ENCODE results near the gene C4orf54.

DNA sequence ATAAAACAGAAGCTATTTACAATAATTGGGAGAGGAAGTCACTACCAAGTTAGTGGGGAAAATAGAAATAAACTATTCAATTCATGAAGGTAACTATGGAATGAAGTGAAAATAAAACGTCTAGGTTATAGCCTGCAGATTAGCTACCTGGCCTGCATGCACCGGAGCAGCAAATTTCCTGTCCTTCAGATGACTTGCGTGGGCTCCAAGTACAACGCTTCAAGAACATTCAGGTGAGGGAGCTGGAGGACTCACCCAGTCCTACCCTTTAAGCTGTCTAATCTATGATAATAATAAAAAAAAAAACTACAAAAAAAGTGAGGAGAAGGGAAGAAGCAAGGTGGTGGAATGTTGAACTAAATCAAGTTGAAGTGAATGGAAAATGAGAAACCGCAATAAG lies 13.2 kb downstream of the C4orf54 start:
- TF ChIP-seq POLR2A (IDR thresholded peaks at IDR 0.05): no peak
- TF ChIP-seq, protein P1, sequence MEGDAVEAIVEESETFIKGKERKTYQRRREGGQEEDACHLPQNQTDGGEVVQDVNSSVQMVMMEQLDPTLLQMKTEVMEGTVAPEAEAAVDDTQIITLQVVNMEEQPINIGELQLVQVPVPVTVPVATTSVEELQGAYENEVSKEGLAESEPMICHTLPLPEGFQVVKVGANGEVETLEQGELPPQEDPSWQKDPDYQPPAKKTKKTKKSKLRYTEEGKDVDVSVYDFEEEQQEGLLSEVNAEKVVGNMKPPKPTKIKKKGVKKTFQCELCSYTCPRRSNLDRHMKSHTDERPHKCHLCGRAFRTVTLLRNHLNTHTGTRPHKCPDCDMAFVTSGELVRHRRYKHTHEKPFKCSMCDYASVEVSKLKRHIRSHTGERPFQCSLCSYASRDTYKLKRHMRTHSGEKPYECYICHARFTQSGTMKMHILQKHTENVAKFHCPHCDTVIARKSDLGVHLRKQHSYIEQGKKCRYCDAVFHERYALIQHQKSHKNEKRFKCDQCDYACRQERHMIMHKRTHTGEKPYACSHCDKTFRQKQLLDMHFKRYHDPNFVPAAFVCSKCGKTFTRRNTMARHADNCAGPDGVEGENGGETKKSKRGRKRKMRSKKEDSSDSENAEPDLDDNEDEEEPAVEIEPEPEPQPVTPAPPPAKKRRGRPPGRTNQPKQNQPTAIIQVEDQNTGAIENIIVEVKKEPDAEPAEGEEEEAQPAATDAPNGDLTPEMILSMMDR (IDR thresholded peaks at IDR 0.05 in 4 of 5, conservative IDR thresholded peaks at IDR 0.05 in 1 of 5): no peak
